MM.1S (cell line): ENCODE results near the gene ADCK1.

Experiments
- EZH2 ChIP-seq: fragments of 300-600 bp; sonication (generic); optimal IDR thresholded peaks from 2 replicates; pipeline ENCODE3; 2017; ENCODE audit warnings: low read depth, mild to moderate bottlenecking, antibody characterized with exemption, low read length, mixed read lengths
- TF ChIP-seq, protein P1 (sequence below): fragments of 300-600 bp; sonication (generic); IDR thresholded peaks from 2 replicates; pipeline ENCODE4 v1.5.1; 2016; ENCODE audit warnings: antibody characterized with exemption, low read length, mixed read lengths

DNA sequence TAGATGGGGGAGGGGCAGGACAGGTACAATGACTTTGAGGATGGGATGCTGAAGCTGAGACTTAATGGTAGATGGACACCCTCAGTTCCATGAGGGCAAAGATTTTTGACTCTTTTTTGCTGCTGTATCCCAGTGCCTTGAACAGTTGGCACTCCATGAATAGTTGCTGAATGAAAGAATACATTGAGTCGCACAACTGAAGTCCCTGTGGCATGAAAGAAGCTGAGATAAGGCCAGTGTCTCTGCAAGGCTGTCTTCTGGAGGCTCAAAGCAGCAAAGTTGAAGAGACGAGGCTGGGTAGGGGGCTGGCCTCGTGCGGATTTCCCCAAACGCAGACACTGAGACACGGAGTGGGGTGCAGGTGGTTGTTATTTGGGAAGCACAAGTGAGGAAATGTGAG is 179.3 kb downstream of the ADCK1 start:
- no peak for TF ChIP-seq EZH2
- TF ChIP-seq, protein P1, sequence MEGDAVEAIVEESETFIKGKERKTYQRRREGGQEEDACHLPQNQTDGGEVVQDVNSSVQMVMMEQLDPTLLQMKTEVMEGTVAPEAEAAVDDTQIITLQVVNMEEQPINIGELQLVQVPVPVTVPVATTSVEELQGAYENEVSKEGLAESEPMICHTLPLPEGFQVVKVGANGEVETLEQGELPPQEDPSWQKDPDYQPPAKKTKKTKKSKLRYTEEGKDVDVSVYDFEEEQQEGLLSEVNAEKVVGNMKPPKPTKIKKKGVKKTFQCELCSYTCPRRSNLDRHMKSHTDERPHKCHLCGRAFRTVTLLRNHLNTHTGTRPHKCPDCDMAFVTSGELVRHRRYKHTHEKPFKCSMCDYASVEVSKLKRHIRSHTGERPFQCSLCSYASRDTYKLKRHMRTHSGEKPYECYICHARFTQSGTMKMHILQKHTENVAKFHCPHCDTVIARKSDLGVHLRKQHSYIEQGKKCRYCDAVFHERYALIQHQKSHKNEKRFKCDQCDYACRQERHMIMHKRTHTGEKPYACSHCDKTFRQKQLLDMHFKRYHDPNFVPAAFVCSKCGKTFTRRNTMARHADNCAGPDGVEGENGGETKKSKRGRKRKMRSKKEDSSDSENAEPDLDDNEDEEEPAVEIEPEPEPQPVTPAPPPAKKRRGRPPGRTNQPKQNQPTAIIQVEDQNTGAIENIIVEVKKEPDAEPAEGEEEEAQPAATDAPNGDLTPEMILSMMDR: no peak
